Measurements from ENCODE around the gene KHSRP. TPM values are rescaled to one million over a fixed set of nuclear protein-coding genes. Genes with fewer than 3 reads are reported as not detected.

KHSRP gene
- total RNA-seq, 6 experiments from 2014 or later, result 259 to 312 (median 301) TPM

DNA sequence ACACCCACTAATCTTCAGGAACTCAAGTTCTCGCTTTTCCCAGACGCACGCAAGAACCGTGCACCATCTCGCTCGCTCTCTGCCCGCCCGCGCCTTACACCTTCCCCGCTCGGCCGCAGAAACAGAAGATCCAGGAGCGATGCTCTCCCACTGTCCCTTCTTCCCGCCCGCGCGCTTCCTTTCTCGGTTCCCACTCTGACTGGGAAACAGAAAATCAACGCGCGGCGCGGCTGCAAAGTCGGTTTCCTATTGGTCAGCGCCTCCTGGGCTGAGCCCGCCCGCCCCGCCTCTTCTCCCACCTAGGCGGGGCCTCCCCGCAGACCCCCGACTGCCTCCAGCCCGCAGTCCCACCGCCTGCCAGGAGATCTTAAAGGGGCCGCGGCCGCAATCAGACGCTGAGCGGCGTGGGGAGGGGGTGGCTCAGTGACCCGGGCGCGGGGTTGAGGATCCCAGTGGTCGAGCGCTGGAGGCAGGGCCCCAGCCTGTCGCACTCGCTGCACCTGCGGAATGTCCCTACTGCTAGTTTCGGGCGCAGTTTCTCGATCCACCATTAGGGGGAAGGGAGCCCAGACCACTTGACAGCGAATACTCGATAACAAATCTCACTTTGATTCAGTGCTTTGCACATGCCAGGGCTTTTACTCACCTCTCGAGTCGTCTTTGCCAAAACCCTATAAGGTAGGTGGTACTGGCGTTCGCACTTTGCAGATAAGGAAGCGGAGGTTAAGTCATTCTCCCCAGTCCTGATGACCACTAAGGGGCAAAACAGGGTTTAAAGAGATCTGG lies 35.7 kb upstream of the KHSRP start:
- H3K27me3 Mint-ChIP-seq (ENCODE audit: insufficient read depth), result peaks cover 10% of the 10 kb centered on the region
- peak overlapping the region; percentile 90 for H3K4me3 Mint-ChIP-seq
- peak overlapping the region; percentile 60; the same call in 1 of the 2 replicates for H3K27ac Mint-ChIP-seq
- DNase-seq, result peak; percentile 98
- TF ChIP-seq, protein P1, sequence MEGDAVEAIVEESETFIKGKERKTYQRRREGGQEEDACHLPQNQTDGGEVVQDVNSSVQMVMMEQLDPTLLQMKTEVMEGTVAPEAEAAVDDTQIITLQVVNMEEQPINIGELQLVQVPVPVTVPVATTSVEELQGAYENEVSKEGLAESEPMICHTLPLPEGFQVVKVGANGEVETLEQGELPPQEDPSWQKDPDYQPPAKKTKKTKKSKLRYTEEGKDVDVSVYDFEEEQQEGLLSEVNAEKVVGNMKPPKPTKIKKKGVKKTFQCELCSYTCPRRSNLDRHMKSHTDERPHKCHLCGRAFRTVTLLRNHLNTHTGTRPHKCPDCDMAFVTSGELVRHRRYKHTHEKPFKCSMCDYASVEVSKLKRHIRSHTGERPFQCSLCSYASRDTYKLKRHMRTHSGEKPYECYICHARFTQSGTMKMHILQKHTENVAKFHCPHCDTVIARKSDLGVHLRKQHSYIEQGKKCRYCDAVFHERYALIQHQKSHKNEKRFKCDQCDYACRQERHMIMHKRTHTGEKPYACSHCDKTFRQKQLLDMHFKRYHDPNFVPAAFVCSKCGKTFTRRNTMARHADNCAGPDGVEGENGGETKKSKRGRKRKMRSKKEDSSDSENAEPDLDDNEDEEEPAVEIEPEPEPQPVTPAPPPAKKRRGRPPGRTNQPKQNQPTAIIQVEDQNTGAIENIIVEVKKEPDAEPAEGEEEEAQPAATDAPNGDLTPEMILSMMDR (IDR thresholded peaks at IDR 0.05), result peak; percentile 66
- peaks cover 4% of the 10 kb centered on the region for H3K36me3 Mint-ChIP-seq (ENCODE audit: low read depth)
- peaks cover 24% of the 10 kb centered on the region for H3K4me1 Mint-ChIP-seq (ENCODE audit: low read depth)
- H3K9me3 Mint-ChIP-seq, result peaks cover 2% of the 10 kb centered on the region; the same call in 1 of the 2 replicates

GRCh38 chr19:6459262-6460098 lies 34.9 kb upstream of the KHSRP start, which contains the start of gene SLC25A23:
TSS of gene SLC25A23 (minus strand) at chr19:6459792. CDS start at chr19:6459628, 164 bp downstream.
- Mint-ChIP-seq H3K4me3 (peak within 1 kb of the TSS; percentile 90), H3K36me3 (ENCODE audit: low read depth) (peaks cover 12% of the 10 kb centered on the region), H3K4me1 (ENCODE audit: low read depth) (peaks cover 24% of the 10 kb centered on the region), H3K27me3 (ENCODE audit: insufficient read depth) (peaks cover 5% of the 10 kb centered on the region), H3K9me3 (peaks cover 7% of the 10 kb centered on the region; the same call in 1 of the 2 replicates), H3K27ac (peak within 1 kb of the TSS; percentile 60; the same call in 1 of the 2 replicates)
- peak; percentile 9 for DNase-seq
- TF ChIP-seq, protein P1 (IDR thresholded peaks at IDR 0.05), result no peak

DNA sequence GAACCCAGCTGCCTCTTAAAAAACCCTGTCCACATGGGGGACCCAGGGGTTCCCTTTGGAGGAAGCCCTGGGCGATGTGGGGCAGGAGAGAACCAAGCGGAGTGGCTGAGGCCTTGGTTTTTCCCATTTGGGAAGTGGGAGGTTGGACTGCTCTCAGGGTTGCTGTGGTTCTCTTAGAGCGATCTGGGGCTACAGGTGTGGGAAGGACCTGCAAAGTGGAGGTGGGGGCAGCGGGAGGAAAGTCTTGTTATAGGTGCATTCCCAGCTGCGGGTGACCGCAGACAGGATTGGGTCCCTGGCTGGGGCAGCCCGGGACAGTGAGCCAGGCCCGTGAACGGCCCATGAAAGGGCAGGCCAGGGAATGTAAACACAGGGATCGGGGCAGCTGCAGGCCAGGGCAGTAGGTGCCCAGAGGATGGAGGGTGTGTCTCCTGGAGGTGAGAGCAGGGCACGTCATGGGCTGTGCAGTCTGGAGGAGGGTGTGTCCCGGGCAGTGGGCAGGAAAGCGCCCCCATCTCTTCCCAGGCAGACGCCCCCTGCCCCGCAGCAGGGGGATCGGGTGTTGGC lies 34.2 kb upstream of the KHSRP start:
- Mint-ChIP-seq H3K27ac (no peak overlapping the region), H3K9me3 (peaks cover 11% of the 10 kb centered on the region; the same call in 1 of the 2 replicates), H3K27me3 (ENCODE audit: insufficient read depth) (peaks cover 5% of the 10 kb centered on the region), H3K4me3 (peak overlapping the region; percentile 83), H3K36me3 (ENCODE audit: low read depth) (peaks cover 16% of the 10 kb centered on the region), H3K4me1 (ENCODE audit: low read depth) (peaks cover 24% of the 10 kb centered on the region)
- DNase-seq, result no peak
- TF ChIP-seq, protein P1 (IDR thresholded peaks at IDR 0.05), result no peak

DNA sequence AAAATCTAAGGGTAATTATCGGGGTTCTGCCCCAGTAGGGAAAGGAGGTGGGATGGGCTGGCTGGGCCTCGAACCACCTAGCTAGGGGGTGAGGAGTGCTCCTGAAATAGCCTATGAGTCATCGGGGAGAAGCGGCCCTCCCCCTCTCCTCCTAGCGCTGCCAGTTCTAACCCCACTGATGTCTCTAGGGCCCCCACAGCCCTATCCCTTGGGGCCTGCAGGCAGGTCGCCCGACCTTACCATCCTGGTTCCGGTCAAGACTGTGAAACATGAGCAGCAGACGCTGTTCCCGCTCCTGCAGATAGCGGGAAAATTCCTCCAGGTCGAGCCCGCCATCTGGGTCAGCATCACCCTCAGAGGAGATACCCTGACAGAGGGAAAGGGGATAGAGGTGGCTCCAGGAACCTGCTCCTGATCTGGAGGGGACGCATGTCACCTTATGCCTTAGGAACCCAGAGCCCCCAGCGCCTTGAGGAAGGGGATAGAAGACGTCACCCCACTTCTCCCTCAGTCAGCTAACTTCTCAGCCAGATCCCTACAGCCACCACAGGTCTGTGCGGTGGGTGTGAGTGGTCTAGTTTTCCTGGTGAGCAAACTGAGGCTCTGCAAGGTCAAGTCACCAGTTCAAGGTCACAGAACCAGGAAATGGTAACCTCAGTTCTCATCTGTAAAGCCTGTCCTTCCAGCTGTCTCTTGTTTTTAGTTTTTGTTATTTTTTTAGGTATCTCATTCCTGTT lies 33.5 kb upstream of the KHSRP start:
- Mint-ChIP-seq H3K4me1 (ENCODE audit: low read depth) (peaks cover 24% of the 10 kb centered on the region), H3K36me3 (ENCODE audit: low read depth) (peaks cover 22% of the 10 kb centered on the region), H3K9me3 (peaks cover 16% of the 10 kb centered on the region; the same call in 1 of the 2 replicates), H3K4me3 (peak overlapping the region; percentile 83), H3K27me3 (ENCODE audit: insufficient read depth) (peaks cover 5% of the 10 kb centered on the region), H3K27ac (no peak overlapping the region)
- no peak for DNase-seq
- TF ChIP-seq, protein P1 (IDR thresholded peaks at IDR 0.05), result no peak

- H3K9me3 Mint-ChIP-seq, result peaks cover 16% of the 10 kb centered on the region
- H3K27me3 Mint-ChIP-seq (ENCODE audit: insufficient read depth), result peaks cover 2% of the 10 kb centered on the region; the same call in 1 of the 2 replicates
- peaks cover 24% of the 10 kb centered on the region for H3K4me1 Mint-ChIP-seq (ENCODE audit: low read depth)
- DNase-seq, result no peak
- H3K27ac Mint-ChIP-seq, result no peak overlapping the region
- TF ChIP-seq, protein P1 (IDR thresholded peaks at IDR 0.05), result no peak
- peaks cover 29% of the 10 kb centered on the region for H3K36me3 Mint-ChIP-seq (ENCODE audit: low read depth)
- H3K4me3 Mint-ChIP-seq, result no peak overlapping the region
These were observed 31.3 kb upstream of the KHSRP start for GRCh38 chr19:6455924-6456323.

All from HFFc6 (cell line).